ENCODE measurements around the gene ENDOD1. TPM values are rescaled to one million over a fixed set of nuclear protein-coding genes. Genes with fewer than 3 reads are reported as not detected.
"Not testable (repeated sequence)": the region's sequence is repeated elsewhere in the genome, so short reads cannot be mapped to it uniquely, and the experiment has no call there.

ENDOD1 gene
- total and polyA plus RNA-seq, 9 donors: 18.9 to 60.8 (median 34.3) TPM

DNA sequence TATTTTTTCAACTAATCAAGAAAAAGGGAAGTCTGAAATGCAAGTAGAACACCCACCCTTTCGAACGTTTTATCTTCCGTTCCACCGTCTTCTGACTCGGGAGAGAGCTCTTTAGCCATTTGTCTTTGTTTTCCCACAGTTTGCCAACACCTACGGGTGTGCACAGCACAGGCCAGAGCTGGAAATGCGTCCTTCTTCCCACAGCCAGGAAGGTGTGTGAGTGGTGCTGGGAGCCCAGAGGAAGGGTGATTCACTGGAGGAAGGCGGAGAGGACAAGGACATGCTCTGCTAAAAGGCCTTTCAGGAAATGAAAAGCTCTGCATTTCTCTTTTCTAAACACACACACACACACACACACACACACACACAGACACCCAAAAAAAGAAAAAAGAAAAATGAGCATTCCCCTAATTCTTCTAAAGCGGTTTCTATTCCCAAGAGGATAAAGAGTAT lies 18.5 kb downstream of the ENDOD1 start:
- WGBS, 3 donors: 31 to 42% (median 35%) methylated on average over 9 of the region's 9 CpGs
- Histone ChIP-seq H3K36me3 (no peaks in the 10 kb centered on the region), H3K27ac (no peak overlapping the region), H3K27me3 (no peaks in the 10 kb centered on the region), H3K4me1 (ENCODE audit: insufficient read depth) (no peaks in the 10 kb centered on the region), H3K9me3 (no peaks in the 10 kb centered on the region), H3K4me3 (no peak overlapping the region)
- DNase-seq: peak in 1 of 5 donors; percentile 27
- intact Hi-C loops (cut with DNase I): no loop called here
- TF ChIP-seq EP300 (IDR thresholded peaks at IDR 0.05) (no peak), POLR2A (IDR thresholded peaks at IDR 0.05) (no peak)
- TF ChIP-seq, protein P1, sequence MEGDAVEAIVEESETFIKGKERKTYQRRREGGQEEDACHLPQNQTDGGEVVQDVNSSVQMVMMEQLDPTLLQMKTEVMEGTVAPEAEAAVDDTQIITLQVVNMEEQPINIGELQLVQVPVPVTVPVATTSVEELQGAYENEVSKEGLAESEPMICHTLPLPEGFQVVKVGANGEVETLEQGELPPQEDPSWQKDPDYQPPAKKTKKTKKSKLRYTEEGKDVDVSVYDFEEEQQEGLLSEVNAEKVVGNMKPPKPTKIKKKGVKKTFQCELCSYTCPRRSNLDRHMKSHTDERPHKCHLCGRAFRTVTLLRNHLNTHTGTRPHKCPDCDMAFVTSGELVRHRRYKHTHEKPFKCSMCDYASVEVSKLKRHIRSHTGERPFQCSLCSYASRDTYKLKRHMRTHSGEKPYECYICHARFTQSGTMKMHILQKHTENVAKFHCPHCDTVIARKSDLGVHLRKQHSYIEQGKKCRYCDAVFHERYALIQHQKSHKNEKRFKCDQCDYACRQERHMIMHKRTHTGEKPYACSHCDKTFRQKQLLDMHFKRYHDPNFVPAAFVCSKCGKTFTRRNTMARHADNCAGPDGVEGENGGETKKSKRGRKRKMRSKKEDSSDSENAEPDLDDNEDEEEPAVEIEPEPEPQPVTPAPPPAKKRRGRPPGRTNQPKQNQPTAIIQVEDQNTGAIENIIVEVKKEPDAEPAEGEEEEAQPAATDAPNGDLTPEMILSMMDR (IDR thresholded peaks at IDR 0.05): no peak

DNA sequence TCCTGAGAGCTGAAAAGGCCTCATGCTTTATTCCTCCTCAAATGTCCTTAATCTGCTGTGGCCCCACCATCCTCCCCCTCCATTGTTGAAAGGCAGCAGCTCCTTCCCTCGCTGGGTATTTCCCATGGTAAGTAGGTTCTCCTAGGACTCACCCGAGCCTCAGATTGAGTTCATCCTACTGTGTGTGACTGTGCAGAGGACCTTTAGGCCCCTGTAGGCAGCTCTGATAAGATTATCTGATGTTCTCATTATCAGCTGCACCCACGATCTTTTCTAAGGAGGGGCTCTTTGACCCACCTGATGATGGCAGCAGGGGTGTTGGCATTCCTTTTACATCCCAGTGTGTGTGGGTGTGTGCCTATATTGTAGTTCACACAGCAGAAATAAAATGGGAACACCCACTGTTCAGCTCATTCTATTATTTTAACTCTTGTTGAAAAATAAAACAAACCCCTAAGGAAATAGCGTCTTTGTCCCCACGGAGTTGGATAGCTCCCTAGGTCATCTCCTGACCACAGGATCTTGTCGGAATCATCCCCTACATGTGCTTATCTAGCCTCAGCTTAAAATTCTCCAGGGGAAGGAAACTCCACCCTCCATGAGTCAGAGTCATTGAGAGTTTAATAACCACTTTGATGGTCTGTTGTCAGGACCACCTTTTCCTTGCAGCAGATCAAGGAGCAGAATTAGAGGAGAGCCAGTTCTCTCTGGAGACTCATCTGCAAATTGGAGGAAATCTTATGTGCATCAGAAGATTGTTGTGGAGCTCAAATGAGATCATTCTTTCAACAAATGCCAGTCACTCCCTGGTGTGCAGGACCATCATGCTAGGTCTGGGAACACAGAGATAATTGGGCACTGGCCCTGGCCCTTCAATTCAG lies 19.3 kb downstream of the ENDOD1 start:
- intact Hi-C loops (cut with DNase I): no loop called here
- DNase-seq: no peak
- H3K27ac ChIP-seq: no peak overlapping the region
- no peaks in the 10 kb centered on the region for H3K36me3 ChIP-seq
- H3K4me1 ChIP-seq (ENCODE audit: insufficient read depth): no peaks in the 10 kb centered on the region
- H3K9me3 ChIP-seq: no peaks in the 10 kb centered on the region
- no peak for TF ChIP-seq EP300 (IDR thresholded peaks at IDR 0.05)
- TF ChIP-seq, protein P1 (IDR thresholded peaks at IDR 0.05): no peak
- no peak for TF ChIP-seq POLR2A (IDR thresholded peaks at IDR 0.05)
- no peaks in the 10 kb centered on the region for H3K27me3 ChIP-seq
- no peak overlapping the region for H3K4me3 ChIP-seq
- WGBS, 3 donors: 39 to 49% (median 49%) methylated on average over 6 of the region's 6 CpGs

DNA sequence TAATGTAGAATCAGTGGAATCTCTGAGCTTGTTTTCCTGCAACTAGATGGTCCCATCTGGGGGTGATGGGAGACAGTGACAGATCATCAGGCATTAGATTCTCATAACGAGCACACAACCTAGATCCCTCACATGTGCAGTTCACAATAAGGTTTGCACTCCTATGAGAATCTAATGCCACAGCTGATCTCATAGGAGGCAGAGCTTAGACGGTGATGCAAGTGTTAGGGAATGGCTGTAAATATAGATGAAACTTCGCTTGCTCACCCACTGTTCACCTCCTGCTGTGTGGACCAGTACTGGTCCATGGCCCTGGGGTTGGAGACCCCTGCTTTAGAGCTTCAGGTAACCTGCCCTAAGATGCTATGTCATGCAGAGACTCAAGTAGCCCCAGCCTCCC lies 21.8 kb downstream of the ENDOD1 start:
- H3K4me3 ChIP-seq; intact Hi-C loops (cut with DNase I): not testable (repeated sequence)
- 92 to 97% (median 92%) methylated on average over 3 of the region's 3 CpGs for WGBS, 3 donors

DNA sequence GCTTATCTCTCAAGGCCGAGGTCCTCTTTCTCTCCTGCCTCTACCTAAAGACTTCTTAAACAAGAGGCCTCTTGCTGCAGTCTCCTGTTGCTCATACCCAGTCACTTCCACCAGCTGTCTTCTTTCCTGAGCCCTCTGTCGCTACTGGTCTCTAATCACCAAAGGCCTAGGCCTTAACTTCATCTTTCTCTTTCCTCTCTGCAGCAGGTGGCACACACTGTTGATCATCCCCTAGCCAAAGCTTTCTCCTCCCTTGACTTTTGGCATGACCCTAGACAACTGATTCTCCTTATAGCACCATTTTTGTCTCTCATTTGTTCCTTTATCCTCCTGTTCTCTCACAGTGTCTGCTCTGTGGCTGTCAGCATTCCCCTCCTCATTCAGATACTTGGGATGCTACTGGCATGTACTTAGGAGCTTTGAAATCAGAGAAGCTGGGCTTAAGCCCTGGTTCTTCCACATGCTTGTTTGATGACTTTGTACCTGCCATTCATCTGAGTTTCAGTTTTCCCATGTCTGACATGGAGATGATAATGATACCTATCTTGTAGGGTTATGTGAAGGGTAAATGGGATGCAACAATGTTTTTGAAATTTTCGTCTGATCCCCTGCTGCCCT lies 22.4 kb downstream of the ENDOD1 start:
- WGBS, 3 donors: 66 to 82% (median 74%) methylated on average over 3 of the region's 3 CpGs
- DNase-seq: no peak
- H3K9me3 ChIP-seq: no peaks in the 10 kb centered on the region
- intact Hi-C loops (cut with DNase I): no loop called here
- H3K4me1 ChIP-seq (ENCODE audit: insufficient read depth): no peaks in the 10 kb centered on the region
- H3K27ac ChIP-seq: no peak overlapping the region
- TF ChIP-seq, protein P1 (IDR thresholded peaks at IDR 0.05): no peak
- no peak for TF ChIP-seq POLR2A (IDR thresholded peaks at IDR 0.05)
- TF ChIP-seq EP300 (IDR thresholded peaks at IDR 0.05): no peak
- H3K27me3 ChIP-seq: no peaks in the 10 kb centered on the region
- no peaks in the 10 kb centered on the region for H3K36me3 ChIP-seq
- H3K4me3 ChIP-seq: no peak overlapping the region

More for the DNA sequence above, 21.8 kb downstream of the ENDOD1 start:
- H3K27me3 ChIP-seq; DNase-seq; H3K4me1 ChIP-seq (ENCODE audit: insufficient read depth); H3K36me3 ChIP-seq; H3K9me3 ChIP-seq; H3K27ac ChIP-seq: not testable (repeated sequence)

DNA sequence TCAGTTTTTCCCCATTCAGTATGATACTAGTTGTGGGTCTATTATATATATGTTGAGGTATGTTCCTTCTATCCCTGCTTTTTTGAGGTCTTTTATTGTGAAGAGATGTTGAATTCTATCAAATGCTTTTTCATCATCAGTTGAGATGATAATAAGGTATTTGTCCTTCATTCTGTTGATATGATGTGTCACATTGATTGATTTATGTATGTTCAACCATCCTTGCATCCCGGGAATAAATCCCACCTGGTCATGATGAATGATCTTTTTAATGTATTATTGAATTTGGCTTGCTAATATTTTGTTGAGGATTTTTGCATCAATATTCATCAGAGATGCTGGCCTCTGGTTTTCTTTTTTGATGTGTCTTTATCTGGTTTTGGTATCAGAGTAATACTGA lies 26.0 kb downstream of the ENDOD1 start:
- H3K4me1 ChIP-seq (ENCODE audit: insufficient read depth): peaks cover 2% of the 10 kb centered on the region
- DNase-seq: no peak
- intact Hi-C loops (cut with DNase I): no loop called here
- no peak for TF ChIP-seq POLR2A (IDR thresholded peaks at IDR 0.05)
- TF ChIP-seq EP300 (IDR thresholded peaks at IDR 0.05): no peak
- TF ChIP-seq, protein P1 (IDR thresholded peaks at IDR 0.05): no peak
- WGBS, 3 donors: 79 to 85% (median 79%) methylated on average over 1 of the region's 1 CpG
- no peaks in the 10 kb centered on the region for H3K36me3 ChIP-seq
- no peaks in the 10 kb centered on the region for H3K27me3 ChIP-seq
- H3K4me3 ChIP-seq: no peak overlapping the region
- no peak overlapping the region for H3K27ac ChIP-seq
- H3K9me3 ChIP-seq: no peaks in the 10 kb centered on the region
